Liver (tissue), 9 donors: ENCODE results near the gene RBM20. TPM values are rescaled to one million over a fixed set of nuclear protein-coding genes. Genes with fewer than 3 reads are reported as not detected.

Experiments used
- DNase-seq: peaks from one replicate; pipeline ENCODE4 v3.0.0-alpha.2; 2017; ENCODE audit warnings: low spot score
- H3K27ac ChIP-seq, 2 donors: one replicate each; pipeline ENCODE4 v1.7.0; 2013; ENCODE audit warnings: inconsistent platforms in 2 of 2, low read length in 2 of 2, control low read depth in 1 of 2, low read depth in 1 of 2, mild to moderate bottlenecking in 1 of 2
- H3K27me3 ChIP-seq, 4 donors: one replicate each; pipeline versions ENCODE4 v1.6.1 to v1.7.0; 2013; ENCODE audit warnings: low read length in 3 of 4, inconsistent platforms in 1 of 4, mild to moderate bottlenecking in 1 of 4, moderate library complexity in 1 of 4; ENCODE audit not compliant: control insufficient read depth in 4 of 4, insufficient read depth in 4 of 4
- H3K36me3 ChIP-seq, 4 donors: one replicate each; pipeline versions ENCODE4 v1.6.1 to v1.7.0; 2013; ENCODE audit warnings: low read length in 3 of 4, mild to moderate bottlenecking in 3 of 4, low read depth in 1 of 4, moderate library complexity in 1 of 4; ENCODE audit not compliant: control insufficient read depth in 4 of 4, insufficient read depth in 3 of 4
- H3K4me1 ChIP-seq, 4 donors: one replicate each; pipeline versions ENCODE4 v1.6.1 to v1.7.0; 2013; ENCODE audit warnings: low read length in 3 of 4, mild to moderate bottlenecking in 3 of 4, moderate library complexity in 1 of 4; ENCODE audit not compliant: control insufficient read depth in 4 of 4, insufficient read depth in 4 of 4
- H3K4me3 ChIP-seq, 3 donors: one replicate each; pipeline versions ENCODE4 v1.6.1 to v1.7.0; 2013; ENCODE audit warnings: low read length in 3 of 3, control low read depth in 1 of 3, low read depth in 1 of 3, mild to moderate bottlenecking in 1 of 3
- H3K9ac ChIP-seq, 2 donors: one replicate each; pipeline ENCODE4 v1.7.0; 2013; ENCODE audit warnings: low read length in 2 of 2, mild to moderate bottlenecking in 2 of 2, moderate library complexity in 2 of 2, control low read depth in 1 of 2, low read depth in 1 of 2
- H3K9me3 ChIP-seq, 4 donors: one replicate each; pipeline versions ENCODE4 v1.6.1 to v1.7.0; 2013; ENCODE audit warnings: low read length in 3 of 4; ENCODE audit not compliant: control insufficient read depth in 4 of 4
- CTCF ChIP-seq: fragments of 150-350 bp; IDR thresholded peaks from 2 replicates; pipeline ENCODE4 v1.5.1; 2017; ENCODE audit warnings: improper control_type of control experiment, low read depth, low read length; ENCODE audit not compliant: missing input control
- EGR1 ChIP-seq, 2 donors: IDR thresholded peaks; 2 replicates each; pipeline ENCODE4 v1.6.1; 2016 to 2018; ENCODE audit warnings: antibody characterized with exemption in 2 of 2, low read depth in 2 of 2
- FOXA2 ChIP-seq: IDR thresholded peaks from 2 replicates; pipeline ENCODE4 v1.6.1; 2016; ENCODE audit warnings: antibody characterized with exemption
- GABPA ChIP-seq, 2 donors: IDR thresholded peaks in 1 of 2; conservative IDR thresholded peaks in 1 of 2; 2 replicates each; pipeline ENCODE4 v1.6.1; 2016; ENCODE audit warnings: antibody characterized with exemption in 2 of 2, mild to moderate bottlenecking in 1 of 2, moderate library complexity in 1 of 2
- HNF4A ChIP-seq, 2 donors: conservative IDR thresholded peaks; 2 replicates each; pipeline ENCODE4 v1.6.1; 2016; ENCODE audit warnings: antibody characterized with exemption in 2 of 2, mild to moderate bottlenecking in 2 of 2
- HNF4G ChIP-seq: IDR thresholded peaks from 2 replicates; pipeline ENCODE4 v1.6.1; 2016; ENCODE audit warnings: antibody characterized with exemption
- JUND ChIP-seq, 2 donors: IDR thresholded peaks; 2 replicates each; pipeline ENCODE4 v1.6.1; 2016; ENCODE audit warnings: antibody characterized with exemption in 2 of 2
- MAX ChIP-seq: IDR thresholded peaks from 2 replicates; pipeline ENCODE4 v1.6.1; 2016; ENCODE audit warnings: antibody characterized with exemption
- NR2F2 ChIP-seq: IDR thresholded peaks from 2 replicates; pipeline ENCODE4 v1.6.1; 2016; ENCODE audit warnings: antibody characterized with exemption
- RAD21 ChIP-seq, 2 donors: IDR thresholded peaks; 2 replicates each; pipeline ENCODE4 v1.6.1; 2016; ENCODE audit warnings: antibody characterized with exemption in 2 of 2, mild to moderate bottlenecking in 2 of 2
- REST ChIP-seq: IDR thresholded peaks from 2 replicates; pipeline ENCODE4 v1.6.1; 2016; ENCODE audit warnings: antibody characterized with exemption, mild to moderate bottlenecking
- RXRA ChIP-seq, 2 donors: IDR thresholded peaks; 2 replicates each; pipeline ENCODE4 v1.6.1; 2017 to 2018; ENCODE audit warnings: antibody characterized with exemption in 2 of 2, mild to moderate bottlenecking in 1 of 2
- SP1 ChIP-seq: IDR thresholded peaks from 2 replicates; pipeline ENCODE4 v1.6.1; 2018; ENCODE audit warnings: antibody characterized with exemption, mild to moderate bottlenecking
- YY1 ChIP-seq: IDR thresholded peaks from 2 replicates; pipeline ENCODE4 v1.6.1; 2016; ENCODE audit warnings: antibody characterized with exemption, mild to moderate bottlenecking
- ZBTB33 ChIP-seq: IDR thresholded peaks from 2 replicates; pipeline ENCODE4 v1.6.1; 2016; ENCODE audit warnings: antibody characterized with exemption
- WGBS: extraction: QIAGEN DNeasy Blood & Tissue Kit; methylation state at CpG from one replicate; pipeline ENCODE4 v1.1.7; 2013; 5-methylcytosine and 5-hydroxymethylcytosine counted together
- polyA plus RNA-seq, 2 donors: library from polyadenylated mRNA; stranded (reverse) in 1 of 2; unstranded in 1 of 2; fragments of 200-250 nt in 1 of 2; fragments of >200 nt in 1 of 2; fragmentation: Nextera tagmentation in 1 of 2; extraction: Ambion mirVana in 1 of 2; gene quantifications; one replicate each; pipeline versions ENCODE4 v1.2.1 to v1.2.3, GENCODE V29; 2013 to 2015
- total RNA-seq, 2 donors: library from RNA; depleted of rRNA; stranded (reverse); fragments of >200 nt; gene quantifications; one replicate each; pipeline ENCODE4 v1.2.3, GENCODE V29; 2014
- donor health status: healthy.
- donor health status: healthy.
- donor health status: healthy.
- donor health status: healthy.
- donor health status: healthy.

The RBM20 gene
- total and polyA plus RNA-seq, 4 donors: 0.03 to 0.08 (median 0.05) TPM; not detected in 1

GRCh38 chr10:110667620-110668343, 23.6 kb downstream of the RBM20 start:
- Histone ChIP-seq H3K9ac (no peak overlapping the region), H3K4me1 (peaks cover 0 to 4% (median 2%) of the 10 kb centered on the region in 4 donors), H3K27ac (no peak overlapping the region), H3K36me3 (no peaks in the 10 kb centered on the region), H3K4me3 (no peak overlapping the region), H3K9me3 (no peaks in the 10 kb centered on the region), H3K27me3 (no peaks in the 10 kb centered on the region)
- TF ChIP-seq GABPA (IDR thresholded peaks at IDR 0.05 in 1 of 2, conservative IDR thresholded peaks at IDR 0.05 in 1 of 2) (no peak), EGR1 (IDR thresholded peaks at IDR 0.05; ENCODE audit: low read depth in 2 of 2) (no peak), SP1 (no peak), HNF4A (conservative IDR thresholded peaks at IDR 0.05) (no peak), MAX (no peak), HNF4G (no peak), YY1 (no peak)
- 86% methylated on average over 9 of the region's 9 CpGs for WGBS
- no peak for DNase-seq

GRCh38 chr10:110668443-110668842, 24.3 kb downstream of the RBM20 start:
- H3K4me1 ChIP-seq: peaks cover 0 to 4% (median 2%) of the 10 kb centered on the region in 4 donors
- no peak for DNase-seq
- no peak for TF ChIP-seq ZBTB33
- WGBS: 82% methylated on average over 5 of the region's 5 CpGs
- H3K9ac ChIP-seq: no peak overlapping the region
- H3K4me3 ChIP-seq: no peak overlapping the region
- no peaks in the 10 kb centered on the region for H3K9me3 ChIP-seq
- no peaks in the 10 kb centered on the region for H3K27me3 ChIP-seq
- no peak overlapping the region for H3K27ac ChIP-seq
- no peaks in the 10 kb centered on the region for H3K36me3 ChIP-seq

- Histone ChIP-seq H3K4me3 (no peak overlapping the region), H3K9ac (no peak overlapping the region), H3K36me3 (no peaks in the 10 kb centered on the region), H3K4me1 (peaks cover 0 to 4% (median 2%) of the 10 kb centered on the region in 4 donors), H3K27me3 (no peaks in the 10 kb centered on the region), H3K9me3 (no peaks in the 10 kb centered on the region), H3K27ac (no peak overlapping the region)
- 93% methylated on average over 6 of the region's 6 CpGs for WGBS
- no peak for DNase-seq
- no peak for TF ChIP-seq REST
- TF ChIP-seq RXRA (IDR thresholded peaks at IDR 0.05): no peak
- TF ChIP-seq NR2F2: no peak
- TF ChIP-seq FOXA2: no peak
- TF ChIP-seq MAX: no peak
- no peak for TF ChIP-seq SP1
- TF ChIP-seq GABPA (IDR thresholded peaks at IDR 0.05 in 1 of 2, conservative IDR thresholded peaks at IDR 0.05 in 1 of 2): no peak
- TF ChIP-seq JUND (IDR thresholded peaks at IDR 0.05): no peak
- TF ChIP-seq RAD21 (IDR thresholded peaks at IDR 0.05): no peak
- no peak for TF ChIP-seq ZBTB33
- no peak for TF ChIP-seq YY1
- TF ChIP-seq EGR1 (IDR thresholded peaks at IDR 0.05; ENCODE audit: low read depth in 2 of 2): no peak
- no peak for TF ChIP-seq HNF4A (conservative IDR thresholded peaks at IDR 0.05)
- TF ChIP-seq CTCF: no peak
Observed at GRCh38 chr10:110670335-110670734, 26.2 kb downstream of the RBM20 start.
